GM11168 (cell line): ENCODE results near the gene GJA4.
"Not testable (repeated sequence)": the region's sequence is repeated elsewhere in the genome, so short reads cannot be mapped to it uniquely, and the experiment has no call there.

Source experiments
- in situ Hi-C: fragments of 300-500 bp; cut with MboI; formaldehyde crosslinking; loops from one replicate; pipeline ENCODE4 v1.12.0; 2022; ENCODE audit warnings: low sequenced_read_pairs; ENCODE audit not compliant: unreplicated experiment

The GJA4 gene

GRCh38 chr1:34763142-34763781 lies 29.5 kb upstream of the GJA4 start:
- in situ Hi-C loops = no loop called here

GRCh38 chr1:34768856-34769255 lies 23.9 kb upstream of the GJA4 start:
- in situ Hi-C loops = no loop called here

GRCh38 chr1:34770891-34771504 lies 21.8 kb upstream of the GJA4 start:
- in situ Hi-C loops = no loop called here

GRCh38 chr1:34771573-34772371 lies 21.0 kb upstream of the GJA4 start:
- in situ Hi-C loops = no loop called here

GRCh38 chr1:34773114-34773513 lies 19.7 kb upstream of the GJA4 start:
- in situ Hi-C loops = not testable (repeated sequence)

GRCh38 chr1:34774957-34775356 lies 17.8 kb upstream of the GJA4 start:
- in situ Hi-C loops = no loop called here

- in situ Hi-C loops = no loop called here
Measured at GRCh38 chr1:34776911-34777310, 15.9 kb upstream of the GJA4 start.

GRCh38 chr1:34777519-34778321 lies 15.1 kb upstream of the GJA4 start:
- in situ Hi-C loops = no loop called here

GRCh38 chr1:34778381-34778780 lies 14.4 kb upstream of the GJA4 start:
- in situ Hi-C loops = no loop called here

GRCh38 chr1:34779005-34779404 lies 13.8 kb upstream of the GJA4 start:
- in situ Hi-C loops = no loop called here

- in situ Hi-C loops = no loop called here
Measured at GRCh38 chr1:34779526-34779925, 13.3 kb upstream of the GJA4 start.

GRCh38 chr1:34779962-34780361 lies 12.8 kb upstream of the GJA4 start:
- in situ Hi-C loops = no loop called here

GRCh38 chr1:34780528-34780927 lies 12.3 kb upstream of the GJA4 start:
- in situ Hi-C loops = no loop called here

- in situ Hi-C loops = no loop called here
Measured at GRCh38 chr1:34781071-34781843, 11.5 kb upstream of the GJA4 start, which contains the start of gene GJB3. TSS of gene GJB3 (plus strand) at chr1:34781214. CDS start at chr1:34784763, 3,549 bp downstream.

- in situ Hi-C loops = no loop called here
Measured at GRCh38 chr1:34781844-34782391, 10.9 kb upstream of the GJA4 start.

- in situ Hi-C loops = no loop called here
Measured at GRCh38 chr1:34784751-34785221, 8.0 kb upstream of the GJA4 start.

- in situ Hi-C loops = no loop called here
Measured at GRCh38 chr1:34785231-34785874, 7.4 kb upstream of the GJA4 start.

- in situ Hi-C loops = no loop called here
Measured at GRCh38 chr1:34785875-34786470, 6.8 kb upstream of the GJA4 start.
